ENCODE measurements around the gene FMN2. TPM values are rescaled to one million over a fixed set of nuclear protein-coding genes. Genes with fewer than 3 reads are reported as not detected.

Gene FMN2
- total and polyA plus RNA-seq, 4 donors, result 0.14 to 2.7 (median 1.2) TPM

- H3K4me1 ChIP-seq (ENCODE audit: control insufficient read depth in 5 of 5, insufficient read depth in 5 of 5, low read length in 5 of 5), result no peaks in the 10 kb centered on the region
- ATAC-seq (ENCODE audit: insufficient read depth, low FRiP score), result no peak
- H3K36me3 ChIP-seq (ENCODE audit: control insufficient read depth in 4 of 4, insufficient read depth in 4 of 4, low read length in 4 of 4), result no peaks in the 10 kb centered on the region
- peaks cover 0 to under 1% (median 0%) of the 10 kb centered on the region in 4 donors for H3K9me3 ChIP-seq (ENCODE audit: control insufficient read depth in 4 of 4, insufficient read depth in 3 of 4, low read length in 3 of 4)
- TF ChIP-seq, protein P1, sequence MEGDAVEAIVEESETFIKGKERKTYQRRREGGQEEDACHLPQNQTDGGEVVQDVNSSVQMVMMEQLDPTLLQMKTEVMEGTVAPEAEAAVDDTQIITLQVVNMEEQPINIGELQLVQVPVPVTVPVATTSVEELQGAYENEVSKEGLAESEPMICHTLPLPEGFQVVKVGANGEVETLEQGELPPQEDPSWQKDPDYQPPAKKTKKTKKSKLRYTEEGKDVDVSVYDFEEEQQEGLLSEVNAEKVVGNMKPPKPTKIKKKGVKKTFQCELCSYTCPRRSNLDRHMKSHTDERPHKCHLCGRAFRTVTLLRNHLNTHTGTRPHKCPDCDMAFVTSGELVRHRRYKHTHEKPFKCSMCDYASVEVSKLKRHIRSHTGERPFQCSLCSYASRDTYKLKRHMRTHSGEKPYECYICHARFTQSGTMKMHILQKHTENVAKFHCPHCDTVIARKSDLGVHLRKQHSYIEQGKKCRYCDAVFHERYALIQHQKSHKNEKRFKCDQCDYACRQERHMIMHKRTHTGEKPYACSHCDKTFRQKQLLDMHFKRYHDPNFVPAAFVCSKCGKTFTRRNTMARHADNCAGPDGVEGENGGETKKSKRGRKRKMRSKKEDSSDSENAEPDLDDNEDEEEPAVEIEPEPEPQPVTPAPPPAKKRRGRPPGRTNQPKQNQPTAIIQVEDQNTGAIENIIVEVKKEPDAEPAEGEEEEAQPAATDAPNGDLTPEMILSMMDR (IDR thresholded peaks at IDR 0.05; ENCODE audit: control extremely low read depth, extremely low read depth), result no peak
- no peaks in the 10 kb centered on the region for H3K27me3 ChIP-seq (ENCODE audit: control insufficient read depth in 3 of 3, insufficient read depth in 3 of 3, low read length in 2 of 3)
- H3K9ac ChIP-seq (ENCODE audit: insufficient read depth in 1 of 2, low read length in 2 of 2), result no peak overlapping the region
- WGBS, 2 donors, result 66 to 70% methylated on average over 6 of the region's 6 CpGs
- DNase-seq, result no peak
- no peak overlapping the region for H3K27ac ChIP-seq (ENCODE audit: low read depth in 1 of 2, low read length in 1 of 2)
- no peak overlapping the region for H3K4me3 ChIP-seq
These were observed 79.1 kb downstream of the FMN2 start for GRCh38 chr1:240170806-240171205.

- no peak for DNase-seq
- no peaks in the 10 kb centered on the region for H3K27me3 ChIP-seq (ENCODE audit: control insufficient read depth in 3 of 3, insufficient read depth in 3 of 3, low read length in 2 of 3)
- no peaks in the 10 kb centered on the region for H3K4me1 ChIP-seq (ENCODE audit: control insufficient read depth in 5 of 5, insufficient read depth in 5 of 5, low read length in 5 of 5)
- H3K4me3 ChIP-seq, result no peak overlapping the region
- ATAC-seq (ENCODE audit: insufficient read depth, low FRiP score), result no peak
- TF ChIP-seq, protein P1 (IDR thresholded peaks at IDR 0.05; ENCODE audit: control extremely low read depth, extremely low read depth), result no peak
- no peak overlapping the region for H3K27ac ChIP-seq (ENCODE audit: low read depth in 1 of 2, low read length in 1 of 2)
- 92 to 95% methylated on average over 2 of the region's 2 CpGs for WGBS, 2 donors
- no peaks in the 10 kb centered on the region for H3K9me3 ChIP-seq (ENCODE audit: control insufficient read depth in 4 of 4, insufficient read depth in 3 of 4, low read length in 3 of 4)
- H3K9ac ChIP-seq (ENCODE audit: insufficient read depth in 1 of 2, low read length in 2 of 2), result no peak overlapping the region
- no peaks in the 10 kb centered on the region for H3K36me3 ChIP-seq (ENCODE audit: control insufficient read depth in 4 of 4, insufficient read depth in 4 of 4, low read length in 4 of 4)
These were observed 80.2 kb downstream of the FMN2 start for GRCh38 chr1:240171907-240172306.

DNA sequence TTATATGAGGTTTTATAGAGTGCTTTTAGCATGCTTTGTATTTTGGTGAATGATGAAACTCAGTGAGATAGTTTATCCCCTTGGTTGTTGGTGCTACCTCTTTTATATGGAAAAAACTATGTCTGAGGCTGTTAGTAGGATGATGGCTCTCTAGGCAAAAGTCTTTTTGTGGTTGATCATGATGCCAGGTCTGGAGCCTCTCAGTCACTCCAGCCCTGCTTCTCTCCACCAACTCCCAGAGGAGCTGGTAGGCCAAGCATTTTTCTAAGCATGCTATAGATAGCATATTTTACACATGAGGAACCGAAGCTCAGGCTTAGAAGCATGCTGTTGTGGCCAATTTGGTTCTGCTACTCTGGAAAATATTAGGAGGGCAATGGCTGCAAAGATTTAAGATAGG lies 82.2 kb downstream of the FMN2 start:
- DNase-seq (no peak), ATAC-seq (ENCODE audit: insufficient read depth, low FRiP score) (no peak)
- no peaks in the 10 kb centered on the region for H3K27me3 ChIP-seq (ENCODE audit: control insufficient read depth in 3 of 3, insufficient read depth in 3 of 3, low read length in 2 of 3)
- H3K4me1 ChIP-seq (ENCODE audit: control insufficient read depth in 5 of 5, insufficient read depth in 5 of 5, low read length in 5 of 5), result no peaks in the 10 kb centered on the region
- H3K9ac ChIP-seq (ENCODE audit: insufficient read depth in 1 of 2, low read length in 2 of 2), result no peak overlapping the region
- 73 to 83% methylated on average over 1 of the region's 1 CpG for WGBS, 2 donors
- H3K9me3 ChIP-seq (ENCODE audit: control insufficient read depth in 4 of 4, insufficient read depth in 3 of 4, low read length in 3 of 4), result no peaks in the 10 kb centered on the region
- H3K27ac ChIP-seq (ENCODE audit: low read depth in 1 of 2, low read length in 1 of 2), result no peak overlapping the region
- H3K4me3 ChIP-seq, result no peak overlapping the region
- H3K36me3 ChIP-seq (ENCODE audit: control insufficient read depth in 4 of 4, insufficient read depth in 4 of 4, low read length in 4 of 4), result no peaks in the 10 kb centered on the region
- TF ChIP-seq, protein P1 (IDR thresholded peaks at IDR 0.05; ENCODE audit: control extremely low read depth, extremely low read depth), result no peak

DNA sequence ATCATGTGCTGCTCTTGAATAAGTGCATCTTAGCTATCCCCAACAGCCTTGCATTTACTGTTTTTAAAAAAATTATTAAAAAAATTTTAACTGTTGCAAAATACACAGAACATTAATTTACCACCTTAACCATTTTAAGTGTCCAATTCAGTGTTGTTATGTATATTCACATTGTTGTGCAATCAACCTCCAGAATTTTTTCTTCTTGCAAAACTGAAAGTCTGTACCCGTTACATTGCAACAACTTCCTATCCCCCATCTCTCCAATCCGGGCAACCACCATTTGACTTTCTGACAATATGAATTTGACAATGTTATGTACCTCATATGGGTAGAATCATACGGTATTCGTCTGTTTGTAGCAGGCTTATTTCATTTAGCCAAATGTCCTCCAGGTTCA lies 83.1 kb downstream of the FMN2 start:
- Histone ChIP-seq H3K9ac (ENCODE audit: insufficient read depth in 1 of 2, low read length in 2 of 2) (no peak overlapping the region), H3K9me3 (ENCODE audit: control insufficient read depth in 4 of 4, insufficient read depth in 3 of 4, low read length in 3 of 4) (no peaks in the 10 kb centered on the region), H3K27ac (ENCODE audit: low read depth in 1 of 2, low read length in 1 of 2) (no peak overlapping the region), H3K36me3 (ENCODE audit: control insufficient read depth in 4 of 4, insufficient read depth in 4 of 4, low read length in 4 of 4) (no peaks in the 10 kb centered on the region), H3K4me3 (no peak overlapping the region), H3K4me1 (ENCODE audit: control insufficient read depth in 5 of 5, insufficient read depth in 5 of 5, low read length in 5 of 5) (no peaks in the 10 kb centered on the region), H3K27me3 (ENCODE audit: control insufficient read depth in 3 of 3, insufficient read depth in 3 of 3, low read length in 2 of 3) (no peaks in the 10 kb centered on the region)
- no peak for DNase-seq
- ATAC-seq (ENCODE audit: insufficient read depth, low FRiP score), result no peak
- 26 to 62% methylated on average over 4 of the region's 4 CpGs for WGBS, 2 donors
- TF ChIP-seq, protein P1 (IDR thresholded peaks at IDR 0.05; ENCODE audit: control extremely low read depth, extremely low read depth), result no peak
